T-cell (primary cell): ENCODE measurements around the gene EIF4H. TPM values are rescaled to one million over a fixed set of nuclear protein-coding genes. Genes with fewer than 3 reads are reported as not detected.
A peak's percentile ranks its signal among the peaks of the same experiment; 100 is the strongest.

Experiments used
- ATAC-seq, 4 experiments: fragments of 200-7000 bp in 3 of 4; fragments of 150-1000 bp in 1 of 4; cut with Tn5 transposase; replicated peaks in 1 of 4; 1 replicate in 3 of 4; 2 replicates in 1 of 4; pipeline ENCODE4 v1.10.0; 2021; ENCODE audit warnings: moderate library complexity in 3 of 4, mild to moderate bottlenecking in 2 of 4, moderate number of reproducible peaks in 1 of 4
- CTCF ChIA-PET, 2 donors: fragments of 300-600 bp; sonication (Branson Sonifier 250); formaldehyde crosslinking; loops; one replicate each; lab custom pipeline; 2022; ENCODE audit warnings: antibody characterized with exemption in 2 of 2; lab: Charles Lee
- POLR2A ChIA-PET, 2 donors: fragments of 300-600 bp; sonication (Branson Sonifier 250); formaldehyde crosslinking; loops; one replicate each; lab custom pipeline; 2022; ENCODE audit warnings: antibody characterized with exemption in 2 of 2; lab: Charles Lee
- DNase-seq, 35 experiments: peaks; one replicate each; pipeline versions ENCODE4 v3.0.0 to v3.0.0-alpha.2; 2013 to 2023
- H3K27ac ChIP-seq: one replicate; pipeline ENCODE4 v1.5.1; 2013; ENCODE audit warnings: low read length
- H3K27me3 ChIP-seq, 2 experiments: replicated peaks in 1 of 2; 1 replicate in 1 of 2; 2 replicates in 1 of 2; pipeline versions ENCODE4 v1.6.1 to v1.7.0; 2013; ENCODE audit warnings: low read length in 1 of 2, mixed read lengths in 1 of 2; ENCODE audit not compliant: control insufficient read depth in 2 of 2, insufficient read depth in 2 of 2; ENCODE audit errors: extremely low read depth in 1 of 2
- H3K36me3 ChIP-seq, 2 donors: 1 replicate in 1 of 2; 2 replicates in 1 of 2; pipeline versions ENCODE4 v1.6.1 to v1.7.0; 2013; ENCODE audit warnings: low read length in 1 of 2; ENCODE audit not compliant: control insufficient read depth in 2 of 2, insufficient read depth in 1 of 2; ENCODE audit errors: extremely low read depth in 1 of 2
- H3K4me1 ChIP-seq, 2 experiments: 1 replicate in 1 of 2; 2 replicates in 1 of 2; pipeline versions ENCODE4 v1.6.1 to v1.7.0; 2013; ENCODE audit warnings: low read length in 2 of 2, mixed read lengths in 1 of 2; ENCODE audit not compliant: insufficient read depth in 2 of 2, control insufficient read depth in 1 of 2; ENCODE audit errors: extremely low read depth in 1 of 2
- H3K4me3 ChIP-seq, 2 donors: 1 replicate in 1 of 2; 2 replicates in 1 of 2; pipeline versions ENCODE4 v1.5.1 to v1.7.0; 2013; ENCODE audit warnings: mild to moderate bottlenecking in 2 of 2, low read length in 1 of 2, moderate library complexity in 1 of 2; ENCODE audit not compliant: control insufficient read depth in 1 of 2; ENCODE audit errors: extremely low read depth in 1 of 2
- H3K9me3 ChIP-seq: 2 replicates; pipeline ENCODE4 v1.7.0; 2013
- H3K27ac Mint-ChIP-seq, 2 donors: one replicate each; pipeline ENCODE4 v1.8.0; 2020 to 2021; ENCODE audit warnings: mild to moderate bottlenecking in 2 of 2, mixed read lengths in 2 of 2
- H3K27me3 Mint-ChIP-seq, 2 donors: one replicate each; pipeline ENCODE4 v1.8.0; 2021 to 2022; ENCODE audit warnings: mixed read lengths in 2 of 2
- H3K36me3 Mint-ChIP-seq: one replicate; pipeline ENCODE4 v1.8.0; 2021; ENCODE audit warnings: mixed read lengths
- H3K4me1 Mint-ChIP-seq, 3 donors: one replicate each; pipeline ENCODE4 v1.8.0; 2020 to 2022; ENCODE audit warnings: mixed read lengths in 3 of 3, mild to moderate bottlenecking in 1 of 3
- H3K4me3 Mint-ChIP-seq, 3 donors: one replicate each; pipeline ENCODE4 v1.8.0; 2020 to 2022; ENCODE audit warnings: mild to moderate bottlenecking in 3 of 3, mixed read lengths in 3 of 3, moderate library complexity in 3 of 3
- H3K9me3 Mint-ChIP-seq, 3 donors: one replicate each; pipeline ENCODE4 v1.8.0; 2020 to 2022; ENCODE audit warnings: mixed read lengths in 3 of 3
- WGBS: methylation state at CpG from one replicate; pipeline ENCODE4 v1.1.5; 2013; ENCODE audit warnings: missing lambda C conversion rate; ENCODE audit not compliant: insufficient coverage; 5-methylcytosine and 5-hydroxymethylcytosine counted together
- total RNA-seq, 35 experiments: library from RNA in 6 of 35; stranded (reverse) in 6 of 35; fragments of 120-200 nt in 1 of 35; gene quantifications; one replicate each; pipeline versions ENCODE4 v1.2.1 to v1.2.4 and lab custom pipeline; 2013 to 2026

The EIF4H gene
- total RNA-seq, 5 donors from 2014 or later (not counting 1 experiment from before 2014, with no cell fraction given): 174 to 258 (median 186) TPM

GRCh38 chr7:74216361-74216761 is 42.2 kb downstream of the EIF4H start:
- Mint-ChIP-seq H3K27ac (no peak overlapping the region), H3K4me3 (peak overlapping the region in 1 of 3 donors; percentile 62), H3K4me1 (peaks cover 16 to 23% (median 17%) of the 10 kb centered on the region in 3 donors), H3K9me3 (no peaks in the 10 kb centered on the region), H3K36me3 (no peaks in the 10 kb centered on the region), H3K27me3 (no peaks in the 10 kb centered on the region)
- no peak for DNase-seq
- H3K4me1 ChIP-seq: peaks cover 0 to 18% of the 10 kb centered on the region in 2 experiments
- H3K36me3 ChIP-seq: no peaks in the 10 kb centered on the region
- no peak for ATAC-seq
- H3K4me3 ChIP-seq: no peak overlapping the region
- ChIA-PET CTCF (no interaction called here), POLR2A (no interaction called here)
- no peak overlapping the region for H3K27ac ChIP-seq
- H3K9me3 ChIP-seq: no peaks in the 10 kb centered on the region
- peaks cover 0 to 17% of the 10 kb centered on the region in 2 experiments for H3K27me3 ChIP-seq
- WGBS: 72% methylated on average over 4 of the region's 8 CpGs

GRCh38 chr7:74217455-74218342 is 43.5 kb downstream of the EIF4H start:
- Histone ChIP-seq H3K36me3 (no peaks in the 10 kb centered on the region), H3K27me3 (peaks cover 0 to 17% of the 10 kb centered on the region in 2 experiments), H3K4me3 (no peak overlapping the region), H3K4me1 (peaks cover 0 to 18% of the 10 kb centered on the region in 2 experiments), H3K9me3 (no peaks in the 10 kb centered on the region), H3K27ac (no peak overlapping the region)
- H3K4me1 Mint-ChIP-seq: peaks cover 16 to 23% (median 17%) of the 10 kb centered on the region in 3 donors
- peak overlapping the region in 1 of 2 donors; percentile 23 for H3K27ac Mint-ChIP-seq
- H3K9me3 Mint-ChIP-seq: no peaks in the 10 kb centered on the region
- no peaks in the 10 kb centered on the region for H3K27me3 Mint-ChIP-seq
- POLR2A ChIA-PET: no interaction called here
- peak overlapping the region; percentile 3 to 62 (median 17) for H3K4me3 Mint-ChIP-seq
- WGBS: 17% methylated on average over 17 of the region's 20 CpGs
- H3K36me3 Mint-ChIP-seq: no peaks in the 10 kb centered on the region
- DNase-seq (peak in 3 of 35 experiments; percentile 7 to 44 (median 17)), ATAC-seq (peak; percentile 33 to 60 (median 55))
- CTCF ChIA-PET: no interaction called here

GRCh38 chr7:74218343-74218698 is 44.2 kb downstream of the EIF4H start:
- WGBS: no CpG with 5 or more reads among the region's 2 CpGs
- Histone ChIP-seq H3K9me3 (no peaks in the 10 kb centered on the region), H3K4me3 (no peak overlapping the region), H3K27me3 (peaks cover 0 to 17% of the 10 kb centered on the region in 2 experiments), H3K27ac (no peak overlapping the region), H3K36me3 (no peaks in the 10 kb centered on the region), H3K4me1 (peaks cover 0 to 18% of the 10 kb centered on the region in 2 experiments)
- DNase-seq (no peak), ATAC-seq (no peak)
- H3K9me3 Mint-ChIP-seq: no peaks in the 10 kb centered on the region
- no peaks in the 10 kb centered on the region for H3K27me3 Mint-ChIP-seq
- H3K36me3 Mint-ChIP-seq: peaks cover 1% of the 10 kb centered on the region
- POLR2A ChIA-PET: interaction anchor here in 1 of 2 donors (0.6 kb wide), 1 partner anchor 22 kb away, joined by 3 read pairs; no protein-coding TSS in a partner anchor
- peak overlapping the region in 1 of 3 donors; percentile 62 for H3K4me3 Mint-ChIP-seq
- no peak overlapping the region for H3K27ac Mint-ChIP-seq
- CTCF ChIA-PET: interaction anchor here (0.6 to 0.8 kb wide), 2 partner anchors 12 to 19 kb away, joined by 3 to 4 read pairs; no protein-coding TSS in a partner anchor
- peaks cover 16 to 23% (median 17%) of the 10 kb centered on the region in 3 donors for H3K4me1 Mint-ChIP-seq

GRCh38 chr7:74219416-74219815 is 45.3 kb downstream of the EIF4H start:
- CTCF ChIA-PET: no interaction called here
- H3K4me1 ChIP-seq: peaks cover 0 to 18% of the 10 kb centered on the region in 2 experiments
- no peak overlapping the region for H3K27ac Mint-ChIP-seq

GRCh38 chr7:74220229-74220628 is 46.1 kb downstream of the EIF4H start:
- ChIA-PET CTCF (no interaction called here), POLR2A (no interaction called here)
- H3K36me3 Mint-ChIP-seq: peaks cover 3% of the 10 kb centered on the region
- Histone ChIP-seq H3K27me3 (peaks cover 0 to 15% of the 10 kb centered on the region in 2 experiments), H3K4me1 (peaks cover 0 to 18% of the 10 kb centered on the region in 2 experiments), H3K36me3 (no peaks in the 10 kb centered on the region), H3K27ac (no peak overlapping the region), H3K9me3 (no peaks in the 10 kb centered on the region), H3K4me3 (no peak overlapping the region)
- no peak overlapping the region for H3K4me3 Mint-ChIP-seq
- ATAC-seq (no peak), DNase-seq (no peak)
- H3K4me1 Mint-ChIP-seq: peaks cover 16 to 23% (median 17%) of the 10 kb centered on the region in 3 donors
- 92% methylated on average over 9 of the region's 9 CpGs for WGBS
- H3K27ac Mint-ChIP-seq: no peak overlapping the region
- H3K27me3 Mint-ChIP-seq: no peaks in the 10 kb centered on the region
- H3K9me3 Mint-ChIP-seq: no peaks in the 10 kb centered on the region

More at GRCh38 chr7:74219416-74219815, 45.3 kb downstream of the EIF4H start:
- Histone ChIP-seq H3K9me3 (no peaks in the 10 kb centered on the region), H3K4me3 (no peak overlapping the region), H3K27ac (no peak overlapping the region), H3K27me3 (peaks cover 0 to 17% of the 10 kb centered on the region in 2 experiments), H3K36me3 (no peaks in the 10 kb centered on the region)
- ATAC-seq (no peak), DNase-seq (no peak)
- peaks cover 16 to 23% (median 17%) of the 10 kb centered on the region in 3 donors for H3K4me1 Mint-ChIP-seq
- no peaks in the 10 kb centered on the region for H3K9me3 Mint-ChIP-seq
- 83% methylated on average over 7 of the region's 11 CpGs for WGBS
- peaks cover 3% of the 10 kb centered on the region for H3K36me3 Mint-ChIP-seq
- no peaks in the 10 kb centered on the region for H3K27me3 Mint-ChIP-seq
- H3K4me3 Mint-ChIP-seq: no peak overlapping the region
- POLR2A ChIA-PET: no interaction called here

GRCh38 chr7:74221713-74222112 is 47.6 kb downstream of the EIF4H start:
- Histone ChIP-seq H3K4me3 (no peak overlapping the region), H3K4me1 (peaks cover 0 to 17% of the 10 kb centered on the region in 2 experiments), H3K27ac (no peak overlapping the region), H3K9me3 (no peaks in the 10 kb centered on the region), H3K27me3 (peaks cover 0 to 8% of the 10 kb centered on the region in 2 experiments), H3K36me3 (peaks cover 0 to 3% of the 10 kb centered on the region in 2 donors)
- Mint-ChIP-seq H3K27me3 (no peaks in the 10 kb centered on the region), H3K4me3 (no peak overlapping the region), H3K36me3 (peaks cover 7% of the 10 kb centered on the region), H3K4me1 (peaks cover 15 to 21% (median 19%) of the 10 kb centered on the region in 3 donors), H3K27ac (no peak overlapping the region), H3K9me3 (no peaks in the 10 kb centered on the region)
- CTCF ChIA-PET: no interaction called here
- POLR2A ChIA-PET: no interaction called here
- ATAC-seq (no peak), DNase-seq (no peak)
- 100% methylated on average over 1 of the region's 11 CpGs for WGBS
